ENCODE results near the gene ZCCHC8.
"Not testable (repeated sequence)": the region's sequence is repeated elsewhere in the genome, so short reads cannot be mapped to it uniquely, and the experiment has no call there.

- not testable (repeated sequence) for TF ChIP-seq GABPA (IDR thresholded peaks at IDR 0.05; ENCODE audit: low read depth); REST (IDR thresholded peaks at IDR 0.05; ENCODE audit: insufficient replicate concordance, low read depth); CTCF (IDR thresholded peaks at IDR 0.05; ENCODE audit: insufficient read depth, low read length); POLR2AphosphoS5 (IDR thresholded peaks at IDR 0.05; ENCODE audit: low read depth); SPI1 (IDR thresholded peaks at IDR 0.05; ENCODE audit: borderline replicate concordance, low read depth)
Measured at GRCh38 chr12:122493222-122493621, 7.5 kb downstream of the ZCCHC8 start.
